SK-N-SH (cell line): ENCODE measurements around the gene A1CF. TPM values are rescaled to one million over a fixed set of nuclear protein-coding genes. Genes with fewer than 3 reads are reported as not detected.

Experiments used
- CTCF ChIA-PET: fragments of 300-600, 350-600 bp; formaldehyde crosslinking; extraction: SDS; loops from one replicate; lab custom pipeline; 2021; lab: Yijun Ruan, JAX
- POLR2A ChIA-PET: fragments of 350-600 bp; sonication (Branson Sonifier 250); formaldehyde crosslinking; extraction: SDS; loops from one replicate; lab custom pipeline; 2020; ENCODE audit warnings: antibody characterized with exemption, inconsistent platforms; lab: Yijun Ruan, JAX
- DNase-seq: peaks from one replicate; pipeline ENCODE4 v3.0.0; 2012
- H2AFZ ChIP-seq: fragments of 200-600 bp; sonication (generic); 2 replicates; pipeline ENCODE4 v1.8.1; 2016; ENCODE audit warnings: antibody characterized with exemption, mild to moderate bottlenecking, low read depth
- H3F3A ChIP-seq: fragments of 200-600 bp; sonication (generic); replicated peaks from 2 replicates; pipeline ENCODE3; 2016; ENCODE audit warnings: antibody characterized with exemption, mild to moderate bottlenecking; ENCODE audit not compliant: insufficient read depth
- H3K27ac ChIP-seq, 2 experiments: fragments of 200-500 bp in 1 of 2; fragments of 200-600 bp in 1 of 2; sonication (Bioruptor generic) in 1 of 2; sonication (generic), shearing (Covaris generic) in 1 of 2; 2 replicates each; pipeline versions ENCODE4 v1.5.1 to v1.6.1; 2014 to 2016; ENCODE audit warnings: low read depth in 2 of 2, inconsistent platforms in 1 of 2, low read length in 1 of 2, mild to moderate bottlenecking in 1 of 2, mixed read lengths in 1 of 2
- H3K27me3 ChIP-seq: fragments of 200-600 bp; sonication (generic), shearing (Covaris generic); 2 replicates; pipeline ENCODE4 v1.6.1; 2016; ENCODE audit warnings: mixed run types; ENCODE audit not compliant: insufficient read depth
- H3K36me3 ChIP-seq, 2 experiments: fragments of 200-500 bp in 1 of 2; fragments of 200-600 bp in 1 of 2; sonication (Bioruptor generic) in 1 of 2; sonication (generic) in 1 of 2; replicated peaks in 1 of 2; 2 replicates each; pipeline versions ENCODE3 to v1.5.1; 2014 to 2016; ENCODE audit warnings: low read length in 1 of 2, mild to moderate bottlenecking in 1 of 2; ENCODE audit not compliant: insufficient read depth in 2 of 2, control insufficient read depth in 1 of 2
- H3K4me1 ChIP-seq, 2 experiments: fragments of 200-500 bp in 1 of 2; fragments of 200-600 bp in 1 of 2; sonication (Bioruptor generic) in 1 of 2; sonication (generic), shearing (Covaris generic) in 1 of 2; 2 replicates each; pipeline versions ENCODE4 v1.5.1 to v1.6.1; 2014 to 2016; ENCODE audit warnings: low read depth in 1 of 2, low read length in 1 of 2, mixed run types in 1 of 2; ENCODE audit not compliant: insufficient read depth in 2 of 2, control insufficient read depth in 1 of 2
- H3K4me2 ChIP-seq: fragments of 200-600 bp; sonication (generic), shearing (Covaris generic); 2 replicates; pipeline ENCODE4 v1.6.1; 2017; ENCODE audit warnings: mixed run types
- H3K4me3 ChIP-seq, 2 experiments: fragments of 200-500 bp in 1 of 2; fragments of 200-600 bp in 1 of 2; sonication (Bioruptor generic) in 1 of 2; sonication (generic), shearing (Covaris generic) in 1 of 2; 2 replicates each; pipeline versions ENCODE4 v1.5.1 to v1.8.1; 2014 to 2016; ENCODE audit warnings: low read depth in 2 of 2, inconsistent platforms in 1 of 2, low read length in 1 of 2, mild to moderate bottlenecking in 1 of 2, mixed read lengths in 1 of 2, moderate library complexity in 1 of 2
- H3K79me2 ChIP-seq: fragments of 200-600 bp; sonication (generic); 2 replicates; pipeline ENCODE4 v1.8.1; 2017; ENCODE audit warnings: mild to moderate bottlenecking; ENCODE audit not compliant: insufficient read depth
- H3K9ac ChIP-seq: fragments of 200-600 bp; sonication (generic); 2 replicates; pipeline ENCODE4 v1.6.1; 2017; ENCODE audit warnings: mixed run types
- H3K9me2 ChIP-seq: fragments of 200-600 bp; sonication (generic); 2 replicates; pipeline ENCODE4 v1.6.1; 2017; ENCODE audit warnings: mixed run types
- H3K9me3 ChIP-seq: fragments of 200-600 bp; sonication (generic); 2 replicates; pipeline ENCODE4 v1.6.1; 2017; ENCODE audit warnings: mixed run types, mild to moderate bottlenecking, moderate library complexity
- H4K20me1 ChIP-seq: fragments of 200-600 bp; sonication (generic); 2 replicates; pipeline ENCODE4 v1.6.1; 2017; ENCODE audit warnings: mild to moderate bottlenecking, mixed run types; ENCODE audit not compliant: insufficient read depth
- CTCF ChIP-seq: fragments of 200-600 bp; sonication (generic); IDR thresholded peaks from 2 replicates; pipeline ENCODE4 v1.6.1; 2017; ENCODE audit warnings: antibody characterized with exemption, mild to moderate bottlenecking, moderate library complexity
- ELF1 ChIP-seq: IDR thresholded peaks from 2 replicates; pipeline ENCODE4 v1.4.0; 2012
- EP300 ChIP-seq, 2 experiments: IDR thresholded peaks; 2 replicates each; pipeline versions ENCODE4 v1.4.0 to v1.6.1; 2012; ENCODE audit warnings: borderline replicate concordance in 1 of 2, low read depth in 1 of 2, low read length in 1 of 2
- FOSL2 ChIP-seq: IDR thresholded peaks from 2 replicates; pipeline ENCODE4 v1.4.0; 2012; ENCODE audit warnings: low read depth, mild to moderate bottlenecking, moderate library complexity, borderline replicate concordance
- GATA2 ChIP-seq: sonication (generic); formaldehyde crosslinking; IDR thresholded peaks from 2 replicates; pipeline ENCODE4 v1.5.0; 2020; ENCODE audit warnings: mild to moderate bottlenecking, missing genetic modification reagents
- IRF3 ChIP-seq: fragments of 150-350 bp; IDR thresholded peaks from 2 replicates; pipeline ENCODE4 v1.6.1; 2016; ENCODE audit warnings: mild to moderate bottlenecking, low read depth, low read length
- MXI1 ChIP-seq: IDR thresholded peaks from 2 replicates; pipeline ENCODE4 v1.6.1; 2012; ENCODE audit warnings: mild to moderate bottlenecking, low read depth, low read length, improper control_type of control experiment
- NFIC ChIP-seq: IDR thresholded peaks from 2 replicates; pipeline ENCODE4 v1.4.0; 2012; ENCODE audit warnings: borderline replicate concordance
- NRF1 ChIP-seq: IDR thresholded peaks from 2 replicates; pipeline ENCODE4 v1.6.1; 2012; ENCODE audit warnings: low read depth, mild to moderate bottlenecking, low read length
- RAD21 ChIP-seq: IDR thresholded peaks from 2 replicates; pipeline ENCODE4 v1.6.1; 2012; ENCODE audit warnings: mild to moderate bottlenecking, low read length
- RCOR1 ChIP-seq: fragments of 150-350 bp; IDR thresholded peaks from 2 replicates; pipeline ENCODE4 v1.6.1; 2017; ENCODE audit warnings: antibody characterized with exemption, low read length
- RFX5 ChIP-seq: IDR thresholded peaks from 2 replicates; pipeline ENCODE4 v1.6.1; 2012; ENCODE audit warnings: mild to moderate bottlenecking, improper control_type of control experiment, low read length
- TAF1 ChIP-seq: IDR thresholded peaks from 2 replicates; pipeline ENCODE4 v1.6.1; 2012; ENCODE audit warnings: low read depth, mild to moderate bottlenecking, low read length, moderate library complexity, borderline replicate concordance
- USF2 ChIP-seq: fragments of 150-350 bp; IDR thresholded peaks from 2 replicates; pipeline ENCODE4 v1.6.1; 2017; ENCODE audit warnings: antibody characterized with exemption, low read length, low read depth, borderline replicate concordance
- WGBS: methylation state at CpG from one replicate; pipeline ENCODE4 v1.1.6; 2017; ENCODE audit warnings: low lambda C conversion rate; 5-methylcytosine and 5-hydroxymethylcytosine counted together
- polyA plus RNA-seq, 3 experiments: library from polyadenylated mRNA; depleted of rRNA; stranded (reverse); fragments of >200 nt; gene quantifications; 2 replicates each; pipeline ENCODE4 v1.2.3, GENCODE V29; 2012

Gene A1CF
- polyA plus RNA-seq, 1 of the 3 experiments (the other 2 are of a cell fraction) = not detected

GRCh38 chr10:50874723-50875122 lies 10.7 kb downstream of the A1CF start:
- H3K4me1 ChIP-seq = peaks cover 0 to 3% of the 10 kb centered on the region in 2 experiments; a peak in 2 of 4 replicates
- ChIA-PET POLR2A (no interaction called here), CTCF (no interaction called here)
- no peak for TF ChIP-seq IRF3
- no peaks in the 10 kb centered on the region for H3K36me3 ChIP-seq
- H3K79me2 ChIP-seq = no peaks in the 10 kb centered on the region
- WGBS = 25% methylated on average over 5 of the region's 5 CpGs
- no peak overlapping the region for H2AFZ ChIP-seq
- H3K9me3 ChIP-seq = no peaks in the 10 kb centered on the region
- H3K4me3 ChIP-seq = no peak overlapping the region
- H3K27me3 ChIP-seq = no peaks in the 10 kb centered on the region
- no peak for DNase-seq
- H3K27ac ChIP-seq = no peak overlapping the region
- no peaks in the 10 kb centered on the region for H4K20me1 ChIP-seq
- H3K4me2 ChIP-seq = no peak overlapping the region
- no peak overlapping the region for H3K9ac ChIP-seq
- H3K9me2 ChIP-seq = no peaks in the 10 kb centered on the region; the same call in 1 of the 2 replicates
- no peaks in the 10 kb centered on the region for H3F3A ChIP-seq

GRCh38 chr10:50866317-50866716 lies 19.1 kb downstream of the A1CF start:
- H3K9me2 ChIP-seq = no peaks in the 10 kb centered on the region; the same call in 1 of the 2 replicates
- no peaks in the 10 kb centered on the region for H4K20me1 ChIP-seq
- H3K27ac ChIP-seq = no peak overlapping the region
- no peaks in the 10 kb centered on the region for H3K9me3 ChIP-seq
- H3K36me3 ChIP-seq = no peaks in the 10 kb centered on the region
- 35% methylated on average over 2 of the region's 2 CpGs for WGBS
- H3K4me1 ChIP-seq = no peaks in the 10 kb centered on the region
- POLR2A ChIA-PET = no interaction called here
- no peak overlapping the region for H3K4me2 ChIP-seq
- H3K27me3 ChIP-seq = peaks cover 5% of the 10 kb centered on the region; the same call in 1 of the 2 replicates
- no peaks in the 10 kb centered on the region for H3K79me2 ChIP-seq
- no peak overlapping the region for H3K4me3 ChIP-seq
- H3K9ac ChIP-seq = no peak overlapping the region
- no peak for DNase-seq
- no peak overlapping the region for H2AFZ ChIP-seq
- no peaks in the 10 kb centered on the region for H3F3A ChIP-seq
- TF ChIP-seq MXI1 (no peak), ELF1 (no peak)
- TF ChIP-seq, all 33 proteins: peak for 0
- CTCF ChIA-PET = no interaction called here

GRCh38 chr10:50862719-50863118 lies 22.7 kb downstream of the A1CF start:
- 19% methylated on average over 3 of the region's 3 CpGs for WGBS
- Histone ChIP-seq H3K9me2 (no peaks in the 10 kb centered on the region), H3K36me3 (no peaks in the 10 kb centered on the region), H3K4me2 (no peak overlapping the region), H3K9me3 (no peaks in the 10 kb centered on the region), H3K4me3 (no peak overlapping the region), H3K27ac (no peak overlapping the region), H3K79me2 (no peaks in the 10 kb centered on the region), H3F3A (no peaks in the 10 kb centered on the region), H4K20me1 (no peaks in the 10 kb centered on the region), H3K4me1 (no peaks in the 10 kb centered on the region)
- ChIA-PET POLR2A (no interaction called here), CTCF (no interaction called here)
- DNase-seq = no peak
- no peak for TF ChIP-seq NRF1
- TF ChIP-seq RFX5 = no peak
- TF ChIP-seq, all 33 proteins: peak for 0
- Histone ChIP-seq H2AFZ (no peak overlapping the region), H3K27me3 (peaks cover 5% of the 10 kb centered on the region; the same call in 1 of the 2 replicates), H3K9ac (no peak overlapping the region)

GRCh38 chr10:50861370-50861769 lies 24.1 kb downstream of the A1CF start:
- H3K9ac ChIP-seq = no peak overlapping the region
- H4K20me1 ChIP-seq = no peaks in the 10 kb centered on the region
- ChIA-PET CTCF (no interaction called here), POLR2A (no interaction called here)
- H3F3A ChIP-seq = no peaks in the 10 kb centered on the region
- no peaks in the 10 kb centered on the region for H3K79me2 ChIP-seq
- H3K27me3 ChIP-seq = peaks cover 2% of the 10 kb centered on the region; the same call in 1 of the 2 replicates
- H3K4me1 ChIP-seq = no peaks in the 10 kb centered on the region
- H3K4me2 ChIP-seq = no peak overlapping the region
- H3K9me3 ChIP-seq = no peaks in the 10 kb centered on the region
- no peak overlapping the region for H3K4me3 ChIP-seq
- no peak overlapping the region for H3K27ac ChIP-seq
- H3K9me2 ChIP-seq = no peaks in the 10 kb centered on the region
- no peak overlapping the region for H2AFZ ChIP-seq
- DNase-seq = no peak
- H3K36me3 ChIP-seq = no peaks in the 10 kb centered on the region
- TF ChIP-seq NRF1 = no peak
- no peak for TF ChIP-seq RCOR1
- no peak for TF ChIP-seq EP300 (IDR thresholded peaks at IDR 0.05; ENCODE audit: borderline replicate concordance in 1 of 2, low read depth in 1 of 2, low read length in 1 of 2)
- TF ChIP-seq RAD21 = no peak
- TF ChIP-seq USF2 = no peak
- no peak for TF ChIP-seq FOSL2
- no peak for TF ChIP-seq TAF1
- no peak for TF ChIP-seq GATA2 (CRISPR knock-in tag)
- TF ChIP-seq NFIC = no peak
- TF ChIP-seq CTCF = no peak
